ENCODE measurements around the gene VDAC1. TPM values are rescaled to one million over a fixed set of nuclear protein-coding genes. Genes with fewer than 3 reads are reported as not detected.

Gene VDAC1
- total and polyA plus RNA-seq, 10 of the 15 experiments (the other 5 are each of a cell fraction or from before 2014, with no cell fraction given), result 245 to 488 (median 349) TPM

GRCh38 chr5:133932441-133933168 lies 72.2 kb downstream of the VDAC1 start:
- Histone ChIP-seq H2AFZ (ENCODE audit: control insufficient read depth, low read depth, low read length) (no peak overlapping the region; the same call in none of the 2 replicates), H3K79me2 (ENCODE audit: control insufficient read depth, insufficient read depth, low read length) (no peaks in the 10 kb centered on the region), H3K9me3 (replicated peaks; ENCODE audit: control insufficient read depth, insufficient read depth, low read length) (no peaks in the 10 kb centered on the region), H3K36me3 (ENCODE audit: control insufficient read depth in 2 of 2, insufficient read depth in 2 of 2, low read length in 1 of 2) (no peaks in the 10 kb centered on the region), H3K4me3 (no peak overlapping the region), H3K9ac (ENCODE audit: control insufficient read depth, insufficient read depth, low read length) (no peak overlapping the region), H3K4me2 (ENCODE audit: control insufficient read depth, insufficient read depth) (peak overlapping the region; percentile 28; the same call in 1 of the 2 replicates), H3K4me1 (ENCODE audit: control insufficient read depth, insufficient read depth, low read length) (peaks cover 66% of the 10 kb centered on the region), H4K20me1 (ENCODE audit: control insufficient read depth, insufficient read depth) (no peaks in the 10 kb centered on the region), H3K27me3 (replicated peaks in 1 of 2; ENCODE audit: control insufficient read depth in 2 of 2, insufficient read depth in 2 of 2, low read length in 1 of 2) (no peaks in the 10 kb centered on the region), H3K27ac (ENCODE audit: control insufficient read depth, insufficient read depth) (0 out of 2 replicates have a peak overlapping the region, but pooled peaks have one; percentile 6)
- no peak for FAIRE-seq
- intact Hi-C loops (cut with micrococcal nuclease; ENCODE audit: unreplicated experiment) (no loop called here), in situ Hi-C loops (cut with MboI) (no loop called here)
- POLR2A ChIA-PET, result interaction anchor here (0.6 to 1.1 kb wide), 2 partner anchors 109 to 189 kb away, joined by 3 read pairs; no protein-coding TSS in a partner anchor
- BruUV-seq (replicated peaks), result no TSS peak
- 40% methylated on average over 13 of the region's 13 CpGs for WGBS (ENCODE audit: insufficient coverage, insufficient replicate concordance, low lambda C conversion rate, missing lambda C conversion rate)
- CTCF ChIA-PET, result interaction anchor here (0.6 to 1.2 kb wide), 2 partner anchors 18 to 135 kb away, joined by 3 read pairs; no protein-coding TSS in a partner anchor
- RAD21 ChIA-PET (ENCODE audit: unreplicated experiment), result interaction anchor here (0.8 kb wide), 1 partner anchor 10 kb away, joined by 4 read pairs; no protein-coding TSS in a partner anchor
- DNase-seq (ENCODE audit: low read depth, low spot score), result no peak
- SMC1A ChIA-PET (ENCODE audit: uncharacterized antibody, unreplicated experiment), result no interaction called here
- TF ChIP-seq NFYB (IDR thresholded peaks at IDR 0.05; ENCODE audit: insufficient read depth, low read depth, low read length) (no peak), SRF (IDR thresholded peaks at IDR 0.05; ENCODE audit: low read depth in 2 of 2, low read length in 2 of 2) (0 out of 4 replicates have a peak, but pooled peaks of 1 of the 2 experiments have one; percentile 4), DPF2 (IDR thresholded peaks at IDR 0.05) (peak; percentile 86), SPI1 (IDR thresholded peaks at IDR 0.05; ENCODE audit: borderline replicate concordance, insufficient read depth, low read depth, low read length) (peak; percentile 84; the same call in 1 of the 2 replicates), RB1 (IDR thresholded peaks at IDR 0.05; ENCODE audit: borderline replicate concordance) (no peak), MTA2 (IDR thresholded peaks at IDR 0.05; ENCODE audit: low read depth) (peak; percentile 33; the same call in 1 of the 2 replicates), IKZF2 (IDR thresholded peaks at IDR 0.05) (peak; percentile 64 to 67; a peak in 3 of 4 replicates), GATAD2B (conservative IDR thresholded peaks at IDR 0.05; ENCODE audit: low read depth) (0 out of 2 replicates have a peak, but pooled peaks have one; percentile 40), SREBF1 (IDR thresholded peaks at IDR 0.05; ENCODE audit: low read length) (no peak), TCF3 (IDR thresholded peaks at IDR 0.05; ENCODE audit: borderline replicate concordance, insufficient read depth, low read depth, low read length) (0 out of 2 replicates have a peak, but pooled peaks have one; percentile 12), MTA3 (IDR thresholded peaks at IDR 0.05; ENCODE audit: borderline replicate concordance, low read length) (peak; percentile 69; the same call in 1 of the 2 replicates), IRF4 (IDR thresholded peaks at IDR 0.05; ENCODE audit: low read depth, low read length) (0 out of 2 replicates have a peak, but pooled peaks have one; percentile 14), SMAD1 (IDR thresholded peaks at IDR 0.05; ENCODE audit: low read depth, partially characterized antibody) (no peak), SP1 (IDR thresholded peaks at IDR 0.05; ENCODE audit: low read depth, low read length) (no peak), MEF2A (IDR thresholded peaks at IDR 0.05; ENCODE audit: insufficient read depth, low read depth, low read length) (no peak), ZZZ3 (IDR thresholded peaks at IDR 0.05; ENCODE audit: control insufficient read depth, insufficient read length, low read depth) (no peak), IKZF1 (conservative IDR thresholded peaks at IDR 0.05) (peak; percentile 59), EED (IDR thresholded peaks at IDR 0.05; ENCODE audit: low read depth) (peak; percentile 84), HDGF (IDR thresholded peaks at IDR 0.05) (0 out of 2 replicates have a peak, but pooled peaks have one; percentile 23), ETV6 (conservative IDR thresholded peaks at IDR 0.05 in 1 of 2, IDR thresholded peaks at IDR 0.05 in 1 of 2; ENCODE audit: borderline replicate concordance in 1 of 2, low read depth in 1 of 2) (0 out of 4 replicates have a peak, but pooled peaks of 1 of the 2 experiments have one; percentile 18), SMC3 (IDR thresholded peaks at IDR 0.05; ENCODE audit: borderline replicate concordance, low read length) (no peak), CHD4 (IDR thresholded peaks at IDR 0.05) (no peak), RUNX3 (IDR thresholded peaks at IDR 0.05; ENCODE audit: low read length) (peak; percentile 49; the same call in 1 of the 2 replicates)
- peak; percentile 45 for ATAC-seq
